Measurements from ENCODE around the gene ULK4. TPM values are rescaled to one million over a fixed set of nuclear protein-coding genes. Genes with fewer than 3 reads are reported as not detected.

The ULK4 gene
- total RNA-seq, 2 donors from 2014 or later = 11.1 to 17.9 TPM

- H3K4me3 Mint-ChIP-seq = no peak overlapping the region
- peaks cover 8% of the 10 kb centered on the region for H3K36me3 Mint-ChIP-seq (ENCODE audit: low read depth)
- H3K9me3 Mint-ChIP-seq = no peaks in the 10 kb centered on the region
- no peaks in the 10 kb centered on the region for H3K27me3 Mint-ChIP-seq (ENCODE audit: insufficient read depth)
- no peaks in the 10 kb centered on the region for H3K9me3 ChIP-seq (ENCODE audit: control insufficient read depth, low read length)
- TF ChIP-seq, protein P1, sequence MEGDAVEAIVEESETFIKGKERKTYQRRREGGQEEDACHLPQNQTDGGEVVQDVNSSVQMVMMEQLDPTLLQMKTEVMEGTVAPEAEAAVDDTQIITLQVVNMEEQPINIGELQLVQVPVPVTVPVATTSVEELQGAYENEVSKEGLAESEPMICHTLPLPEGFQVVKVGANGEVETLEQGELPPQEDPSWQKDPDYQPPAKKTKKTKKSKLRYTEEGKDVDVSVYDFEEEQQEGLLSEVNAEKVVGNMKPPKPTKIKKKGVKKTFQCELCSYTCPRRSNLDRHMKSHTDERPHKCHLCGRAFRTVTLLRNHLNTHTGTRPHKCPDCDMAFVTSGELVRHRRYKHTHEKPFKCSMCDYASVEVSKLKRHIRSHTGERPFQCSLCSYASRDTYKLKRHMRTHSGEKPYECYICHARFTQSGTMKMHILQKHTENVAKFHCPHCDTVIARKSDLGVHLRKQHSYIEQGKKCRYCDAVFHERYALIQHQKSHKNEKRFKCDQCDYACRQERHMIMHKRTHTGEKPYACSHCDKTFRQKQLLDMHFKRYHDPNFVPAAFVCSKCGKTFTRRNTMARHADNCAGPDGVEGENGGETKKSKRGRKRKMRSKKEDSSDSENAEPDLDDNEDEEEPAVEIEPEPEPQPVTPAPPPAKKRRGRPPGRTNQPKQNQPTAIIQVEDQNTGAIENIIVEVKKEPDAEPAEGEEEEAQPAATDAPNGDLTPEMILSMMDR (conservative IDR thresholded peaks at IDR 0.05) = no peak
- no peak for DNase-seq
- H3K36me3 ChIP-seq (ENCODE audit: control insufficient read depth, insufficient read depth, low read length) = peaks cover 4% of the 10 kb centered on the region
- no peaks in the 10 kb centered on the region for H3K27me3 ChIP-seq (ENCODE audit: control insufficient read depth, insufficient read depth, low read length, poor library complexity, severe bottlenecking)
- H3K27ac Mint-ChIP-seq = no peak overlapping the region
- no peak overlapping the region for H3K9ac ChIP-seq (ENCODE audit: extremely low read depth, low read length, poor library complexity, severe bottlenecking)
- peaks cover 5% of the 10 kb centered on the region for H3K4me1 Mint-ChIP-seq
- no peak overlapping the region for H3K4me3 ChIP-seq (ENCODE audit: low read length)
- H3K27ac ChIP-seq (ENCODE audit: low read depth, low read length) = no peak overlapping the region
- H3K4me1 ChIP-seq (ENCODE audit: control insufficient read depth, insufficient read depth, low read length) = no peaks in the 10 kb centered on the region
These were observed 5.3 kb downstream of the ULK4 start for GRCh38 chr3:41956574-41956973.

GRCh38 chr3:41955192-41955591 lies 6.7 kb downstream of the ULK4 start:
- no peaks in the 10 kb centered on the region for H3K27me3 Mint-ChIP-seq (ENCODE audit: insufficient read depth)
- Histone ChIP-seq H3K27ac (ENCODE audit: low read depth, low read length) (no peak overlapping the region), H3K9ac (ENCODE audit: extremely low read depth, low read length, poor library complexity, severe bottlenecking) (no peak overlapping the region), H3K4me3 (ENCODE audit: low read length) (no peak overlapping the region), H3K27me3 (ENCODE audit: control insufficient read depth, insufficient read depth, low read length, poor library complexity, severe bottlenecking) (no peaks in the 10 kb centered on the region), H3K36me3 (ENCODE audit: control insufficient read depth, insufficient read depth, low read length) (peaks cover 4% of the 10 kb centered on the region), H3K4me1 (ENCODE audit: control insufficient read depth, insufficient read depth, low read length) (no peaks in the 10 kb centered on the region), H3K9me3 (ENCODE audit: control insufficient read depth, low read length) (no peaks in the 10 kb centered on the region)
- TF ChIP-seq, protein P1 (conservative IDR thresholded peaks at IDR 0.05) = no peak
- no peak overlapping the region for H3K4me3 Mint-ChIP-seq
- H3K4me1 Mint-ChIP-seq = no peaks in the 10 kb centered on the region
- peaks cover 16% of the 10 kb centered on the region for H3K36me3 Mint-ChIP-seq (ENCODE audit: low read depth)
- H3K27ac Mint-ChIP-seq = no peak overlapping the region
- DNase-seq = no peak
- peaks cover 1% of the 10 kb centered on the region for H3K9me3 Mint-ChIP-seq
- 81 to 90% methylated on average over 11 to 18 of the region's 18 CpGs for WGBS, 2 experiments (ENCODE audit: insufficient coverage in 1 of 2, insufficient read length in 1 of 2)

- Mint-ChIP-seq H3K27ac (no peak overlapping the region), H3K4me3 (no peak overlapping the region), H3K9me3 (peaks cover 15% of the 10 kb centered on the region), H3K27me3 (ENCODE audit: insufficient read depth) (no peaks in the 10 kb centered on the region), H3K4me1 (no peaks in the 10 kb centered on the region), H3K36me3 (ENCODE audit: low read depth) (peaks cover 12% of the 10 kb centered on the region)
- Histone ChIP-seq H3K36me3 (ENCODE audit: control insufficient read depth, insufficient read depth, low read length) (no peaks in the 10 kb centered on the region), H3K9ac (ENCODE audit: extremely low read depth, low read length, poor library complexity, severe bottlenecking) (no peak overlapping the region), H3K4me3 (ENCODE audit: low read length) (no peak overlapping the region), H3K27ac (ENCODE audit: low read depth, low read length) (no peak overlapping the region), H3K9me3 (ENCODE audit: control insufficient read depth, low read length) (peaks cover 9% of the 10 kb centered on the region), H3K27me3 (ENCODE audit: control insufficient read depth, insufficient read depth, low read length, poor library complexity, severe bottlenecking) (no peaks in the 10 kb centered on the region), H3K4me1 (ENCODE audit: control insufficient read depth, insufficient read depth, low read length) (no peaks in the 10 kb centered on the region)
- TF ChIP-seq, protein P1 (conservative IDR thresholded peaks at IDR 0.05) = no peak
- 97 to 100% methylated on average over 3 of the region's 3 CpGs for WGBS, 2 experiments (ENCODE audit: insufficient coverage in 1 of 2, insufficient read length in 1 of 2)
- DNase-seq = no peak
These were observed 18.5 kb downstream of the ULK4 start for GRCh38 chr3:41943311-41943843.

Data from endodermal cell (in vitro differentiated cells).